Pulmonary artery endothelial cell (primary cell): Measurements from ENCODE around the gene AURKAIP1. TPM values are rescaled to one million over a fixed set of nuclear protein-coding genes. Genes with fewer than 3 reads are reported as not detected.

Source experiments
- DNase-seq: peaks from one replicate; pipeline ENCODE4 v3.0.0-alpha.2; 2011; ENCODE audit warnings: low read depth, low spot score
- total RNA-seq: library from RNA; depleted of rRNA; stranded (reverse); fragments of >200 nt; gene quantifications from 2 replicates; pipeline ENCODE4 v1.2.3, GENCODE V29; 2014

Gene AURKAIP1
- total RNA-seq, 1 donor from 2014 or later, result 129 TPM

- no peak for DNase-seq
Observed at GRCh38 chr1:1348420-1349255, 26.4 kb downstream of the AURKAIP1 start.

- DNase-seq, result no peak
Observed at GRCh38 chr1:1347663-1348419, 27.2 kb downstream of the AURKAIP1 start.

DNA sequence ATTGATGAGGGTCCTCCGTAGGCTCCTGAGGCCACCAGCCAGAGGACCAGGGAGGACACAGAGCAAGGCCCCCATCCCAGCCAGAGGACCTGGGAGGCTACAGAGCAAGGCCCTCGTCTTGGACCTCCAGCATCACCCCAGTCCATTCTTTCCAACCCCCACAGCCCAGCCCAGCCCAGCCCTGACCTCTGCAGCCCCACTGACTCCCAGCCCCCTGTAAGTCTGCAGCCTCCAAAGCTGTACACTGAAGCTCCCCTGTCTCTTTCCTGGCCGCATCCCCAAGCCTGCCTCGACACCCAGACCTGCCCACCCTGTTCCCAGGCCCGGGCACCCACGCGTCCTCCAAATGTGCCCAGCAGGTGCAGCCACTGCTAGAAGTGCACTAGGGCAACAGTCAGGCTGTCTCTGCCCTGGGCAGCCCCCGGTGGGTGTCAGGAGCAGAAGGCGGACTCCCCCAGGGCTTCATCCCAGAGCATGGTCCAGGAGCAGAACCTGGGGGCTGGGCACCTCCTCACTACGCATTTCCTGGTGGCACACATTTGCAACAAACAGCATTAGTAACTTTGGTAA is 27.9 kb downstream of the AURKAIP1 start:
- no peak for DNase-seq

GRCh38 chr1:1346501-1346890 is 28.5 kb downstream of the AURKAIP1 start:
- DNase-seq, result no peak

- no peak for DNase-seq
Observed at GRCh38 chr1:1345860-1346500, 29.0 kb downstream of the AURKAIP1 start.

DNA sequence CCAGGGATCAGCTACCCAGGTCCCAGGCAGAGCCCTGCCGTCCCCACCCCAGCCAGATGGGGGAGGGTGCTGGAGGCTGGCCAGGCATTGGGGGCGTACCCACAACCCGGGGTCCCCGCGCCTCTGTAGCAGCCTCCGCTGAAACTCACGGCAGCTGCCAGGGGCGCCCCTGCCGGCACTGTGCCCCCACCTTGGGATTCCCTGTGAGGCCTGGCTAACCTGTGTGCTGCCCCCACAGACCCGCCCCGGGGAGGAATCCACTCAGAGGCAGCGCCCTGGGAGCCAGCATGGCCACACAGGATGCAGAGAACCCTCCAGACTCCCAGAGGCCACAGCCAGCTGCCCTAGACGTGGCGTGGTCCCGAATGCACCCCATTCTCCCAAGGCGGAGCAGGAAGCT is 29.6 kb downstream of the AURKAIP1 start:
- no peak for DNase-seq

GRCh38 chr1:1344655-1345361 is 30.2 kb downstream of the AURKAIP1 start:
- no peak for DNase-seq

DNA sequence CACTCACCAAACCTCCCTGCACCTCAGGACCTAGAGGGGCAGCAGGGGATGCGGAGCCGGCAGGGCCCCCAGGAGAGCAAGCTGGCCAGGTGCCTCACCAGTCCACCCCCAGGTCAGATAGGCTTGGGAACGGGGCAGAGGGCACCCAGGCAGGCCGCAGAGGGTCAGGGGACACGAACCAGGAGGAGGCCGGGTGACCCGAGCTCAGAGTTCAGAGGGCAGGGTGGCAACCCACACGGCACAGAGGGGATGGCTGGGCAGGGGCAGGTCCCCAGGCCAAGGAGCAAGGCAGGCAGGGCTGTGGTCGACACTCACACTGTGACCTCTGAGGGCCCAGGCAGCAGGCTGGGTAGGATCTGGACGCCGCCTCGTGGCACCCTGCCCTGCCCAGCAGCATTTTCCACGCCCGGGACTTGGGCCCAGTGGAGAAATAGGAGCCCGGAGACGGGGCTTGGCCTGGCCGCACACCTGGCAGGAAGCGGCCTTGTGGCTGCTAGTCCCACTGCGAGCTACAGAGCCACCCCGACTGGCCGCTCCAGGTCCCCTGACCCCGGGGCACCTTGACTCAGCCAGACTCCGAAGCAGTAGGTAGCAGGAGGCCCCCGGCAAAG is 31.1 kb downstream of the AURKAIP1 start:
- no peak for DNase-seq

GRCh38 chr1:1342584-1343115 is 32.4 kb downstream of the AURKAIP1 start:
- DNase-seq, result no peak

GRCh38 chr1:1342061-1342562 is 32.9 kb downstream of the AURKAIP1 start:
- no peak for DNase-seq

GRCh38 chr1:1341549-1342021 is 33.4 kb downstream of the AURKAIP1 start:
- DNase-seq, result no peak

DNA sequence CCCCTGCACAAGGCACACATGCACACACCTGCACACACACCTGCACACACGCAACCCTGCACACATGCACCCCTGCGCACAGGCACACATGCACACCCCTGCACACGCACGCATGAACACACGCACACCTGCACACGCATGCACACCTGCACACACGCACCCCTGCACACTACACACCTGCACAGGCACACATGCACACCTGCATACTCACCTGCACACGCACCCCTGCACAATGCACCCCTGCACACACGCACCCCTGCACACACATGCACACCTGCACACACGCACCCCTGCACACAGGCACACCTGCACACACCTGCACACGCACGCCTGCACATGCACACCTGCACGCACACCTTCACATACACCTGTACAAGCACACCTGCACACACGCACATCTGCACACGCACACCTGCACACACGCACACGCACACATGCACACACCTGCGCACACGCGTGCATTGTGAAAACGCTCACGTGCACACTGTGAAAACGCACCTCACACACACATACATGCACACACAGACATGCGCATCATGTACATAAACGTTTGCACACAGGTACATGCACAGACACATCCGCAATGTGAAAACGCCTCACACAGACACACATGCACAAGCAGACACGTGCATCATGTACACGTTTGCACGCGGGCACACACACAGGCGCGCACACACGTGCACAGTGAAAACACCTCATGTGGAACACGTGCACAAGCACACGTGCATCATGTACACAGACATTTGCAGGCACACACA is 34.0 kb downstream of the AURKAIP1 start:
- no peak for DNase-seq

DNA sequence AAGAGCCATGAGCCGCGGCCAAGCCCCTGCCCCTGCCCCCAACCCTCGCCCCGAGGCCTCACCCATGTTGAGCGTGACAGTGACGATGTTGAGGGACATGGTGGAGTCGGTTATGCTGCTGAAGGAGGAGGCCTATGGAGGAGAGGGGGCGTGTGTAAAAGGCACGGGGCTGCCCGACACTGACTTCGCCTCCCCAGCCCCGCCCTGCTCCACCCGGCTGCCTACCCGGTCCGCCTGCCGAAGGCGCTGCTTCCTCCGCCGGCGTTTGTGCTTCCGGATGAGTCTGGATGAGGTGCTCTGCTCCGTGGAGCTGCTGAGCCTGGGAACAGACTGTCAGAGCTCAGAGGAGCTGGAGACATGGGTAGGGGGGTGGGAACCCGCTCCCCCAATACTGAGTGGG is 34.8 kb downstream of the AURKAIP1 start:
- DNase-seq, result no peak

DNA sequence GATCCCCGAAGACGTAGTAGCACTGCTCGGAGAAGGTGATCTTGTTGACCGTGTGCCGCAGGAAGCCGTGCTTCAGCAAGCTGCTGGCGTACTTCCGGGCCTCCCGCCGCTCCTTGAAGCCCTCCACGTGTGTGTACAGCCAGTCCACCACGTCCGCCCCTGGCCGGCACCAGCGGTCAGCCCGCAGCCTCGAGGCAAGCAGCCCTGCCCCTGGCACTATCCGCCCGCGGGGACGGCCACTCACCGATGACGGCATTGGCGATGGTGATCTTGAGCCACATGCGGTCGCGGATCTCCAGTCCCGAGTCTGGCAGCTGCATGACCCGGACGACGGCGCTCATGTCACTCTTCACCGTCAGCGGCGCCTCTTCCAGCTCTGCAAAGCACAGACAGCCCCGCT is 36.7 kb downstream of the AURKAIP1 start:
- no peak for DNase-seq

DNA sequence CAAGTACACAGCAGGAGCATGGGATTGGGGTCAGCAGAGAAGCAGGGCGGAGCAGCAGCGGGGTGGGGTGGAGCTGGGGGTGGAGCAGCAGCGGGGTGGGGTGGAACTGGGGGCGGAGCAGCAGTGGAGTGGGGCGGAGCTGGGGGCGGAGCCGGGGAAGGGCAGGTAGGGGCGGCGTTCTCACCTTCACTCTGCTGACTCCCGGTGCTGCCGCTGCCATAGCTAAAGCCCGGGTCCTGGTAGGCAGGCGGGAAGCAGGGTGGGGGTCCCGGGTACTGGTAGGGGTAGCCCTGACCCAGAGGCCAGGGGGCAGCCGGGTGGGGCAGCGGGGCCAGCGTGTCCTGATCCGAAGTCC is 37.2 kb downstream of the AURKAIP1 start:
- DNase-seq, result no peak

DNA sequence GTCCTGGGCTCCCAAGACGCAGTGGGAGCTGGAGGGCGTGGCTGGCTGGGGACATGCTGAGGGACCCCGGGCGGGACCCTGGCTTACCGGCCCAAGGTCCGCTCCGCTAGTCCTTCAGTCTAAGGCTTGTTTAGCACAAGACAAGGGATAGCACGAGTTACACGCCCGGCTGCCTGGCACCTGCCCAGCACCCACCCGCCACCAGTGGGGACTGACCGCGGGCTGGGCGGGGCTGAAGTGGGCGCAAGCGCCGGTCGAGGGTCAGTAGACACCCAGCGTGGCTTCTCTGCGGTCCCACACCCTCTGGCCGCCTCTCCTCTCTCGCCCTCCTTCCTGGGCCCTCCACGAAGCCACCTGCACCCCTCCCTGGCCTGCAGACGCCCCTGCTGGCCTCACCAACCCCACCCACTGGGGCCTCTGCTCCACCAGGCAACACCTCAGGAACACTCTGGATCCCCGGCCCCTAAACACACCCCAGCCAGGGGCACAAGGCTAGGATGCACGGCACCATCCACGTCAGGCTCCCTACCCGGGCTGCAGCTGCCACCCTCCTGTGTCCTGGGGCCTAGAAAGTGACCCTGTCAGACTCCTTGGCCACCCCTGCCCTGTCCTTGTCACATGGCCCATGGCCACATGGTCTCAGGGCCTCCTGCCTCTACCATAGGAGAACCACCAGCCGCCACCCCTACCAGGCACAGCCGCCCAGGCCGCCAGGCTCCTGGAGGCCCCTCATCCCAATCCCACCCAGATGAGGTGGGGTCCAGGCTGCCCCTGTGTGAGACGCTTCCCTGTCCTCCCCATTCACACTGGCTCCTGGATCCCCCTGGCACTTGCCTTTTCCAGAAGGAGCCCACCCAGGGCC is 37.8 kb downstream of the AURKAIP1 start:
- no peak for DNase-seq

DNA sequence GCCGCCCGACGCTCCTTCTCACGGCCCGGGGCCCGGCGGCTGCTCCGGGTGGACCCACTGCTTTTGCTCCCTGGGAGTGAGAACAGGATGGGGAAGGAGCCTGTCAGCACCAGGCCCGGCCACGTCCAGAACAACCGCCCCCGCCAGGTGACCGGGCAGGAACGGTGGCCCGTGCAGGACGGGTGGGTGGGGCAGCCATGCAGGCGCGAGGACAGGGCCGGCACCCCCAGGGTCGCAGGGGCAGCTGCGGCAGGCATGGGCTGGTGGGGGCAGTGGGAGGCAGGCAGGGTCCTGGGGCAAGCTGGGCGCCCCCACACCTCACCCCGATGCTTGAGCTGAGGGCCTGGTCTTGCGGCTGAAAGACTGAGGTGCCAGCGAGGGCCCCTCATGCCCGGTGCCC is 38.6 kb downstream of the AURKAIP1 start:
- no peak for DNase-seq

DNA sequence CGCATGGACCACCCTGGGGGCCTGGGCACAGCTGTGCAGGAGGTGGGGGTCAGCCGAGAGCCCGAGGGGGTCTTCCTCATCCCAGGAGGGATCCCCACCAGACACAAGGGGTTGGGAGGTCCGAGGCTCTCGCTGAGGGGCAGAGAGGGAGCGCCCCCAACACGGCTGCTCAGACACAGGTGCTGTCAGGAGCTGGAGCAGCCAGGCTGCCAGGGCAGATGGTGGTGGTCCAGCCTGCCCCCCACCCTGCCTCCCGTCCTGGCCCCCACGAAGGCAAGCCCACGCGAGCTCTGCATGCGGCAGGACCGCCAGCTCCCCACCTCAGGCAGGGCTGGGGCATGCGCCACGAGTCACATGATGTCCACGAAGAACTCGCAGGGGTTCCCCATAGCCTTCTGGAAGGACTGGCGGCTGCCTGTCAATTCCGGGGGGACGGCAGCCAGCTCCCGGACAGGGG is 39.2 kb downstream of the AURKAIP1 start:
- DNase-seq, result no peak

GRCh38 chr1:1335283-1335682 is 39.7 kb downstream of the AURKAIP1 start:
- DNase-seq, result no peak
